Hepatocyte (in vitro differentiated cells): ENCODE results near the gene B3GAT3. TPM values are rescaled to one million over a fixed set of nuclear protein-coding genes. Genes with fewer than 3 reads are reported as not detected.

ENCODE experiments used
- DNase-seq: peaks from one replicate; pipeline ENCODE4 v3.0.0-alpha.2; 2016; ENCODE audit warnings: low spot score
- H2AFZ ChIP-seq: fragments of 200-600 bp; sonication (generic); 2 replicates; pipeline ENCODE4 v1.6.0; 2016; ENCODE audit warnings: antibody characterized with exemption, mild to moderate bottlenecking
- H3K27ac ChIP-seq: fragments of 200-600 bp; sonication (generic); 2 replicates; pipeline ENCODE4 v1.5.1; 2016; ENCODE audit warnings: mild to moderate bottlenecking
- H3K27me3 ChIP-seq: fragments of 200-600 bp; sonication (generic); 2 replicates; pipeline ENCODE4 v1.6.1; 2016
- H3K36me3 ChIP-seq: fragments of 200-600 bp; sonication (generic); replicated peaks from 2 replicates; pipeline ENCODE4 v1.5.1; 2016; ENCODE audit warnings: low read depth; ENCODE audit not compliant: insufficient read depth
- H3K4me1 ChIP-seq: fragments of 200-600 bp; sonication (generic); 2 replicates; pipeline ENCODE4 v1.5.1; 2016; ENCODE audit warnings: mild to moderate bottlenecking, moderate library complexity; ENCODE audit not compliant: insufficient read depth
- H3K4me2 ChIP-seq: fragments of 200-600 bp; sonication (generic); 2 replicates; pipeline ENCODE4 v1.6.0; 2016
- H3K4me3 ChIP-seq: fragments of 200-600 bp; sonication (generic); 2 replicates; pipeline ENCODE4 v1.5.1; 2016; ENCODE audit warnings: mild to moderate bottlenecking
- H3K79me2 ChIP-seq: fragments of 200-600 bp; sonication (generic); 2 replicates; pipeline ENCODE4 v1.6.0; 2017; ENCODE audit warnings: mild to moderate bottlenecking
- H3K9me2 ChIP-seq: fragments of 200-600 bp; sonication (generic); replicated peaks from 2 replicates; pipeline ENCODE4 v1.6.0; 2017; ENCODE audit warnings: mild to moderate bottlenecking; ENCODE audit not compliant: insufficient read depth
- H3K9me3 ChIP-seq: fragments of 200-600 bp; sonication (generic); 2 replicates; pipeline ENCODE4 v1.5.1; 2016; ENCODE audit warnings: low read depth, mild to moderate bottlenecking
- H4K20me1 ChIP-seq: fragments of 200-600 bp; sonication (generic); 2 replicates; pipeline ENCODE4 v1.6.0; 2016; ENCODE audit warnings: mild to moderate bottlenecking; ENCODE audit not compliant: insufficient read depth, poor library complexity, severe bottlenecking
- EZH2 ChIP-seq: fragments of 200-600 bp; sonication (generic); IDR thresholded peaks from 2 replicates; pipeline ENCODE4 v1.6.1; 2016; ENCODE audit warnings: antibody characterized with exemption, mild to moderate bottlenecking, borderline replicate concordance
- EZH2phosphoT487 ChIP-seq: fragments of 200-600 bp; sonication (generic); IDR thresholded peaks from one replicate; pipeline ENCODE4 v1.6.1; 2018; ENCODE audit warnings: antibody characterized with exemption, mild to moderate bottlenecking, low read depth, moderate library complexity; ENCODE audit not compliant: unreplicated experiment, severe bottlenecking
- WGBS: methylation state at CpG from one replicate; pipeline ENCODE4 v1.1.6; 2016; ENCODE audit warnings: low lambda C conversion rate; ENCODE audit errors: missing lambda C conversion rate; 5-methylcytosine and 5-hydroxymethylcytosine counted together
- polyA plus RNA-seq: library from polyadenylated mRNA; unstranded; fragments of >200 nt; fragmentation: Nextera tagmentation; extraction: Ambion mirVana; gene quantifications from 2 replicates; pipeline ENCODE4 v1.2.1, GENCODE V29; 2016
- total RNA-seq: library from RNA; depleted of rRNA; stranded (reverse); fragments of >200 nt; gene quantifications from 2 replicates; pipeline ENCODE4 v1.2.3, GENCODE V29; 2014
- TF ChIP-seq, protein P1 (sequence below): fragments of 200-600 bp; sonication (generic); IDR thresholded peaks from 2 replicates; pipeline ENCODE4 v1.5.1; 2016; ENCODE audit warnings: antibody characterized with exemption, mild to moderate bottlenecking; ENCODE audit not compliant: poor library complexity

The B3GAT3 gene
- total and polyA plus RNA-seq, 2 experiments from 2014 or later = 32.3 to 61.4 TPM

DNA sequence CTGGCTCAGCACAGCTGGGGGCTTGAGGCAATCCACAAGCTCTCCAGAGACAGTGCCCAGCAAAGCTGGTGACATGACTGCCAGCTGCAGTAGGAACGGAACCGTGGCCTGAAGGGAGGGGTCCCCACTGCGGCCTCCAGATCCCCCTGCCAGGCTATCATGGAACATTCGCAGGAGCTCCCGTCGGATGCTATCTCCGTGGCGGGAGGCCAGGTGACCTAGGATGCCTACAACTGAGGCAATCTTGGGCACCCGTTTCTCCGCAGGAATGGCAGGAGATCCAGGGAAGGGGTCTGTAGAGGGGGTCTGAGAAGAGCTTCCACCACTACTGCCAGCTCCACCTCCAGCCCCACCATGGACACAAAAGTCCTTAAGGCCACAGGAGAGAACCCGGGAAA, 27.2 kb upstream of the B3GAT3 start:
- no peak overlapping the region for H3K27ac ChIP-seq
- H3K4me3 ChIP-seq = no peak overlapping the region
- no peaks in the 10 kb centered on the region for H4K20me1 ChIP-seq
- H3K9me3 ChIP-seq = no peaks in the 10 kb centered on the region
- no peaks in the 10 kb centered on the region for H3K27me3 ChIP-seq
- no peak overlapping the region for H2AFZ ChIP-seq
- no peaks in the 10 kb centered on the region for H3K9me2 ChIP-seq
- H3K36me3 ChIP-seq = no peaks in the 10 kb centered on the region
- H3K4me1 ChIP-seq = peaks cover 4% of the 10 kb centered on the region
- WGBS = 98% methylated on average over 11 of the region's 11 CpGs
- H3K4me2 ChIP-seq = no peak overlapping the region
- no peak for TF ChIP-seq EZH2phosphoT487
- peaks cover 50% of the 10 kb centered on the region for H3K79me2 ChIP-seq
- no peak for DNase-seq

DNA sequence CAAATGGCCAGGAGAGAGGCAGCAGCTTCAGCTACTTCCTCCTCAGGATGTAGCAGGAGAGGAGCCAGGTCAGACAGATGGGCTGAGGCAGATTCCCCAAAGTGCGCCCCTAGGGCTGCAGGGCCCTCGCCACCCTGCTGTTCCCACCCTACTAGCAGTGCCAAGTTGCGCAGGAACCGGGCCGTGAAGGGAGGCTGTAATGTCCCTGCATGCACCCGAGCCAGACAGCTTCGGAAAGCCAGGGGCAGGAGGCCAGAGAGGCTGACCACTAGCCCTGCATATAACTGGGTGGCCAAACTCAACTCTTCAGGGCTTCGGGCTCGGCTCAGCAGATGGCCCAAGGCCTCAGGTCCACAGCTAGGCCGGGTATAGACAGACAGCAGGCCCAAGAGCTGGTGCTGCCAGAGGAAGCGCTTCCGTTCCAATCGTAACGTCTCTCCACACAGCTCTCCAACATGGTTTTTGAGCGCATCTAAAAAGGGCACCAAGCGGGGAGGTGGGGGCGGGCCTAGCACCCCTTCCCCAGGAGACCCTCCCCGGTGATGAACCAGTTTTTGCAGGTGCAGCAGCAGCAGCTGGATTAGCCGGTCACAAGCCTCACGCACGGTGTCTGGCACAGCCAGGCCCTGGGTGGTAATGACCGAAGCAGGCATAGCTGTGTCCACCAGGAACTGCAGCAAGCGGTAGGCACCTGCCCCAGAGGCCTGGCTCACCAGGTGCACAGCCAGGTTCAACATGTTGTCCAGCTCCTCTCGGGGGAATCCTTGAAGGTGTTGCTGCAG, 26.6 kb upstream of the B3GAT3 start:
- no peaks in the 10 kb centered on the region for H4K20me1 ChIP-seq
- H3K9me3 ChIP-seq = no peaks in the 10 kb centered on the region
- H3K36me3 ChIP-seq = no peaks in the 10 kb centered on the region
- no peak overlapping the region for H3K4me2 ChIP-seq
- H3K9me2 ChIP-seq = no peaks in the 10 kb centered on the region
- peaks cover 4% of the 10 kb centered on the region for H3K4me1 ChIP-seq
- no peak for DNase-seq
- no peak overlapping the region for H3K27ac ChIP-seq
- 99% methylated on average over 24 of the region's 24 CpGs for WGBS
- H3K4me3 ChIP-seq = no peak overlapping the region
- no peak overlapping the region for H2AFZ ChIP-seq
- peaks cover 56% of the 10 kb centered on the region for H3K79me2 ChIP-seq
- H3K27me3 ChIP-seq = no peaks in the 10 kb centered on the region
- TF ChIP-seq, protein P1, sequence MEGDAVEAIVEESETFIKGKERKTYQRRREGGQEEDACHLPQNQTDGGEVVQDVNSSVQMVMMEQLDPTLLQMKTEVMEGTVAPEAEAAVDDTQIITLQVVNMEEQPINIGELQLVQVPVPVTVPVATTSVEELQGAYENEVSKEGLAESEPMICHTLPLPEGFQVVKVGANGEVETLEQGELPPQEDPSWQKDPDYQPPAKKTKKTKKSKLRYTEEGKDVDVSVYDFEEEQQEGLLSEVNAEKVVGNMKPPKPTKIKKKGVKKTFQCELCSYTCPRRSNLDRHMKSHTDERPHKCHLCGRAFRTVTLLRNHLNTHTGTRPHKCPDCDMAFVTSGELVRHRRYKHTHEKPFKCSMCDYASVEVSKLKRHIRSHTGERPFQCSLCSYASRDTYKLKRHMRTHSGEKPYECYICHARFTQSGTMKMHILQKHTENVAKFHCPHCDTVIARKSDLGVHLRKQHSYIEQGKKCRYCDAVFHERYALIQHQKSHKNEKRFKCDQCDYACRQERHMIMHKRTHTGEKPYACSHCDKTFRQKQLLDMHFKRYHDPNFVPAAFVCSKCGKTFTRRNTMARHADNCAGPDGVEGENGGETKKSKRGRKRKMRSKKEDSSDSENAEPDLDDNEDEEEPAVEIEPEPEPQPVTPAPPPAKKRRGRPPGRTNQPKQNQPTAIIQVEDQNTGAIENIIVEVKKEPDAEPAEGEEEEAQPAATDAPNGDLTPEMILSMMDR = no peak
- TF ChIP-seq EZH2 (no peak), EZH2phosphoT487 (no peak)

DNA sequence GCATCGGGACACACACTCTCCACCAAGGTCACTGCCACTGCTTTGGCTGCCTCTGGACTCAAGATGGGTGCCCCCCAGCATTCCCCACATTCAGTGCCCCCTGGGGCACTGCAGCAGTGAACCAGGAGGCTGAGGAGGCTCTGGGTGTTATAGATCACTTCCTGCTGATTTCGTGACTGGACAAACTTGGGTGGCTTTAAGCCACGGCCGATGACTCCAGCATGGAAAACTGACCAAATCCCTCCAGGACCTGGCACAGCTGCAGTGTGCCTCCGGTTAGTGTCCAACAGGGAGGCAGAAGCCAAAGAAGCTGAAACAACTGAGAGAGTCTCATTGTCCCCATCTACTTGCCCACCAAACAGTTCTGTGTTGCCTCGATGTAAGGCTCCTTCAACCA, 25.8 kb upstream of the B3GAT3 start:
- no peak overlapping the region for H3K4me2 ChIP-seq
- WGBS = 95% methylated on average over 6 of the region's 6 CpGs
- H3K9me3 ChIP-seq = no peaks in the 10 kb centered on the region
- H3K79me2 ChIP-seq = peaks cover 59% of the 10 kb centered on the region
- H3K27me3 ChIP-seq = no peaks in the 10 kb centered on the region
- no peaks in the 10 kb centered on the region for H3K36me3 ChIP-seq
- H3K4me1 ChIP-seq = peaks cover 4% of the 10 kb centered on the region
- H3K27ac ChIP-seq = no peak overlapping the region
- no peak for DNase-seq
- no peaks in the 10 kb centered on the region for H4K20me1 ChIP-seq
- H3K9me2 ChIP-seq = no peaks in the 10 kb centered on the region
- no peak overlapping the region for H2AFZ ChIP-seq
- H3K4me3 ChIP-seq = no peak overlapping the region
- no peak for TF ChIP-seq EZH2
- TF ChIP-seq, protein P1 = no peak
- TF ChIP-seq EZH2phosphoT487 = no peak

DNA sequence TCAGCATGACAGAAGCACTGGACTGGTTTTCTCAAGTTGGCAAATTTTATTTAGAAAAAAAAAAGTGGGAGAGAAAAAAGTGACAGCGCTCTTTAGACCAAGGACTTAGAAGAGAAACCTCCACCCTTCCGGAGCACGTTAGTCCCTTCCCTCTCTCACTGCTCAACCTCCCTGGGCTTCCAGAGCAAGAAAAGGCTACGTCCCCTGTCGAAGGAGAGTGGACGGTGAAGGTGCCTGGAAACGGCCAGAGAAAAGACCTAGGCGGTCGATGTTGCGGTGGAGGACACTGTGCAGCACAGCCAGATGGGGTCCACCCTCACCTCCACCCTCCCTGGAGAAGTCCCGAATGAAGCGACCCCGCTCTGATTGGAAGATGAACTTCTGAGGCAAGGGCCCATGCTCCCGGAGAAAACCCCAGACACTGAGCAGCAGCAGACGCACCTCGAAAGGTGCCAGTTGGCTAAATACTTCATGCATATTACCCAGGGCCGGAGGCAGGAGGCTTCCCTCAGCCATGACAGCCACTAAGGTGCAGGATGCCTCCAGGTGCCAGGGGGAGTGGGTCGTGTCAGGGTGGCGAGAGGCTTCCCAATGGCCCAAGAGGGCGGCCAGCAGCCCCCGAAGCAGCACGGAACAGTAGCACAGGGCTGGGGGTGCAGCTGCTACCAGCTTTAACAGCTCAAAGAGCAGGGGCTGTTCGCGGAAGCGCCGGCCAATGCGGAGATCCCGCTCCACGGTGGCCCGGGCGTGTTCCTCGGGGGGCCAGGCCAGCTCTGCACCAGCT, 25.2 kb upstream of the B3GAT3 start:
- H3K27me3 ChIP-seq = no peaks in the 10 kb centered on the region
- no peak overlapping the region for H2AFZ ChIP-seq
- no peaks in the 10 kb centered on the region for H3K9me3 ChIP-seq
- no peak for TF ChIP-seq EZH2phosphoT487
- no peak for TF ChIP-seq EZH2
- TF ChIP-seq, protein P1 = no peak
- no peaks in the 10 kb centered on the region for H4K20me1 ChIP-seq
- H3K36me3 ChIP-seq = no peaks in the 10 kb centered on the region
- H3K4me1 ChIP-seq = peaks cover 4% of the 10 kb centered on the region
- peak overlapping the region; percentile 52 for H3K4me2 ChIP-seq
- peaks cover 59% of the 10 kb centered on the region for H3K79me2 ChIP-seq
- 76% methylated on average over 32 of the region's 32 CpGs for WGBS
- H3K27ac ChIP-seq = peak overlapping the region; percentile 39
- no peak for DNase-seq
- H3K9me2 ChIP-seq = no peaks in the 10 kb centered on the region
- H3K4me3 ChIP-seq = no peak overlapping the region
